Measurements from ENCODE around the gene PABPN1L. TPM values are rescaled to one million over a fixed set of nuclear protein-coding genes. Genes with fewer than 3 reads are reported as not detected.

Gene PABPN1L
- polyA plus RNA-seq, 1 donor, result not detected

DNA sequence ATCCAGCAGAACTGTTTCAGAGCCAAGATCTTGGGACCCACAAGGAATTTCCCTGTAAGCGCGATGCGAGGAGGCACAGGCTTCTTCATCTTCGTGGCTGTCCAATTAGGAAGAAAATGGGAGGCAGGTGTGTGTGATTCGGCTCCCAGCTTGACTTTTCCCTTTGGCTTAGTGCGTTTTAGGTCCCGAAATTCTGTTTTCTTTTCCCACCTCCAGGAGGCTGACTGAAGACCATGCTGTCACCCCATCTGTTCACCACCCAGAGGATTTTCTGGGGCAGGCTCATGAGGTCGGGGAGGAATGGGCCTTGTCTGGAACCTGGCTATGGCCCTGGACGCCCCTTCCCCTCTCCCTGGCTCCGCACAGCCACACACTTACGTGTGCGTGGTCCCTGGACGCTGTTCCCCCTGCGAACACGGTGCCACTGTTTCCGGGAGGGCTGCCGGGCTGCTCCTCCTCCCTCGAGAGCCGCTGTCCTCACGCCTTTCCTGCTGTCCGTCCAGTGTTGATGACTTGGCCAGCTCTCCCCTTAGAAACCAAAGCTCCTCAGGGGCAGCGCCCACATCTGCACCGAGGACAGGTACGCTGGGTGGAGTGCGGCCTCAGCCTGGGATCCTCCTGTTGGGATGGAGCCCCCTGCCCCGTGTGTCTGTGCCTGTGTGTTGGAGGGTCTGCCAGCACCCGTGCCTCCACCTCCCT, 2.7 kb upstream of the PABPN1L start:
- DNase-seq, result no peak

DNA sequence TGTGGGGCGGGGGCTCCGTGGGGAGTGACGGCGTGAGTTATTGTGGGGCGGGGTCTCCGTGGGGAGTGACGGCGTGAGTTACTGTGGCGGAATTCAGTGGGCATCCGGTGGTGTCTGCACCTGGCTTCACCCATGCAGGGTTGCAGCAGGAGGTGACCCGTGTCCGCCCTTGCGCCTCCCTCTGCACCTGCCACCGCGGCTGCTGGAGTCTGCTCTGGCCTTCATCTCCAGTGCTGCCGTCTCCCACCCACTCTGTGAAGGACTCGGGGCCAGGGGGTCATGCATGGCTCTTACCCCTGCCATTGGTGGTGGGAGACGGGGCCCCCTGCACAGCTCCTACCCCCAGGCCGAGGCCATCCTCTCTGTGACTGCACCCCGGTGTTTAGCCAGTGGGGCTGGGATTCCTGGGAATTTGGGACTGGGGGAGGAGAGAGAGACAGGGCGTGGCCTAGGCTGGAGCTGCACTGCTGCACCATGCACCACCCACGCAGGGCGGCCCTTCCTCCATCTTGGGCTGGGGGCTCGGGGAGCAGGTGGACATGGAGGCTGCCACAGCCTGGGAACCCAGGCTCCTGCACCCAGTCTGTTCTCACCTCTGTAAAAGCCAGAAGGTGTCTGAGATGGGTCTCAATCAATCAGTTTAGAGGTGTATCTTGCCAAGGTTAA, 1.3 kb upstream of the PABPN1L start:
- DNase-seq, result no peak

DNA sequence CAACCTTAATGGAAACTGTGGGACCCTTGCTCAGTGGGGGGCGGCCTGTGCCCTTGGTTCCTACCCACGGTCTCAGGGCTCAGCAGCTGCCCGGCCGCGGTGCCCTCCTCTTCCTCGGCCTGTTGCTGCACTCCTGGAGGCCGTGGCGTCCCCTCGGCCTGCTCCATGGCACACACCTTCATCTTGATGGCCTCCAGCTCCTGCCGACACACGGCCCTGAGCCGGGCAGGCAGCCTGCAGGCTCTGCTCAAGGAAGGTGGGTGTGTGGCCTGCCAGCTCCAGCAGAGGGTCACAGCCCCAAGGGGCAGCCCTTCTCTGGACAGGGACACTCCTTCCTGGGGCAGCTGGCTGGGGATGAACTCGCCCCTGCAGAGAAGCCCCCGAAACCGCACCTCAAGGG, 718 bp downstream of the PABPN1L start:
- no peak for DNase-seq

DNA sequence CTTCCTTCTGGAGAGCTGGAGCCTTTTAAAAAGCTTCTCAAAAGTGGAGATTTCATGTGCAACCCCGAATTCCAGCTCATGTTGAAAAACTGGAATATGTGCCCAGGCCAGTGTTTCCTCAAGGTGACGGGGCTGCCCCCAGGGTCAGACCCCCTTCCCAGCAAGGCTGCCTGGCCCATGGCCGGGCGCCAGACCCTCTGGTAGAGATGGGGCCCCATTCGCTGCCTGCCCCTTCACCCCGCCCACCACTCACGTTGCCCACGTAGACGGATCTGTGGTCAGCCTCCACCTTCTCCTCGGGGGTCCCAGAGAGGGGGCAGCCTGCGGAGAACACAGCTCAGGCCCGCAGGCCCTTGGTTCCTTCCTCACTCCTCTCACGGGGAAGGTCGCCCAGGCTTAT, 1.1 kb downstream of the PABPN1L start:
- DNase-seq, result no peak

DNA sequence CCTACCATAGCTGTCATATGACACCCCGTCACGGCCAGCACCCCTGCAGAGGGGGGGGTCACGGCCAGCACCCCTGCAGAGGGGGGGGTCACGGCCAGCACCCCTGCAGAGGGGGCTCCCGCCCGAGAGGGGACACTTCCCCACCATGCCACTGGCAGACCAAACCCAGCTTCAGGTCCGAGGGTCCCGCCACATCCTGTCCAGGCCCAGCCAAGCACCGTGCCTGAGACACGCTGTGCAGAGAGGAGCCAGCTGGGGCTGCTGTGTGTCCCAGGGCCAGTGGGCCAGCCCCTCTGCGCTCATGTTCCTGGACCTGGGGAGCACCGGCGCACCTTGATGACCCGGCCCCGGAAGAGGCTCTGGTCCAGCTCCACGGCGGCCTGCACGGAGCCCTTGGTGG, 1.9 kb downstream of the PABPN1L start:
- DNase-seq, result no peak

DNA sequence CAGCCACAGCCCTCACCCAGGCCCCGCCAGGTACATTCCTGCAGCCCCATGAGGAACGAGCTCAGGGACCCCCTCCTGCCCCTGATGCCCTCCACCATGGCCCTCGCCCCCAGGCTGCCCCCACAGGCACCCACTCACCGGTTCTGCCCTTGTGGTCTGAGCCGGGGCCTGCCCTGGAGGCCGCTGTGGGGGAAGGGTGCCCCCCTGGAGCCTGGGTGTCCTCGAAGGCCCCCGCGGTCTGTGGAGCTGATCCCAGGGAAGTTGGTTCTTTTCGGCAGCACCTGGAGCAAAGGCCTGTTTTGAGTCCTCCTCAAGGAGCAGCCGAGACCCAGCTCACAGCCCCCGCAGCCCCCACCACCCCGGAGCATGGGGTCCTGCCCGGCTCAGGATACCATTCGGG, 2.4 kb downstream of the PABPN1L start:
- DNase-seq, result no peak

DNA sequence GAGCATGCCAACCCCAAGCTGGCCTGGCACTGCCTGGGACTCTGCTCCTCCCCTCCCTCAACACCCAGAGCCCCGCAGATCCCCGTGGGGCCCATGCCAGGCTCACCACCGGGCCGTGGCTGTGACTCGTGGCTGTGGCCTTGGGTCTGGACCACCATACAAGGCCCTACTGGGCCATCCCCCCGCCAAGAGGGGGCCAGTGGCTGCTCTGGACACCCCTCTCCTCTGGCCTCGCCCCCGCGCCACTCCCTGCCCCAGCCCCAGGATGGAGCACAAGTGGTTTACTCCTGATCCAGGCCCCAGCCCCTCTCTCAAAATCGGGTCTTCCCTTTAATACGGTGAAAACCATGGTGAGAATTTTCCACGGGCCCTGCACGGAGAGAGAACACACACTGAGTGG, 3.0 kb downstream of the PABPN1L start:
- DNase-seq, result no peak

DNA sequence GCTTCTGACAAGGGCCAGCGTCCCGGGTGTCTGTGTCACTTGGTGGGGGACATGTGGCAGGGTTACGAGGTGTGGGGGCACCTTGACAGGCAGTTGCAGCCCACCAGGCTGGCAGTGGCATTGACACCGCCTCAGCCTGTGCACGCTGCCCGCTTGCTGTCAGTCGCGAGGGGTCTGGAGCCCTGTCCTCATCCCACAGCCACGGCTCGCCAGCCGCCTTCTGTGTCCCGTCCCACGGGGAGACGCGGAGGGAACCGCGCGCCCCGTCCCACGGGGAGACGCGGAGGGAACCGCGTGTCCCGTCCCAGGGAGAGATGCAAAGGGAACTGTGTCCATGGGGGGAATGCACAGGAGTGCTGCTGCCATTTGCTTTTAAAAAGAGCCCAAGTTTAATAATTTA, 3.5 kb downstream of the PABPN1L start:
- no peak for DNase-seq

DNA sequence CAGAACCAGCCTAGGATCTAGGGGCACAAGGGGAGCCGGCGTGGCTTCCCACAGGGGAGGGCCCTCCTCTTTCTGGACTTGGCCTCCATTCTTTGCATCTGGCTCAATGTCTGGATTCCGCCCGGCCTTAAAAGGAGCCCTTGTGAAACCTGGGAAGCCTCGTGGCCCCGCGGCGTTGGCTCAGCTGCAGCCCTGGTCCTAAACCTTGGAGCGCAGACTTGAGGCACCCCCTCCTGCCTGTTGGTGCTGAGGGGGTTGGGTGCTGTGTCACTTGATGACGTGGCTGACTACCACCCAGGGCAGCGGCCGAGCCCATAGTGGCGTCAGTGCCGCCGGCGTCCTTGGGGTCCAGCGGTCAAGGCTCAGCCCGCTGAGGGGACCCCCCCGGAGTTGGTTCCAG, 5.1 kb downstream of the PABPN1L start:
- DNase-seq, result no peak

DNA sequence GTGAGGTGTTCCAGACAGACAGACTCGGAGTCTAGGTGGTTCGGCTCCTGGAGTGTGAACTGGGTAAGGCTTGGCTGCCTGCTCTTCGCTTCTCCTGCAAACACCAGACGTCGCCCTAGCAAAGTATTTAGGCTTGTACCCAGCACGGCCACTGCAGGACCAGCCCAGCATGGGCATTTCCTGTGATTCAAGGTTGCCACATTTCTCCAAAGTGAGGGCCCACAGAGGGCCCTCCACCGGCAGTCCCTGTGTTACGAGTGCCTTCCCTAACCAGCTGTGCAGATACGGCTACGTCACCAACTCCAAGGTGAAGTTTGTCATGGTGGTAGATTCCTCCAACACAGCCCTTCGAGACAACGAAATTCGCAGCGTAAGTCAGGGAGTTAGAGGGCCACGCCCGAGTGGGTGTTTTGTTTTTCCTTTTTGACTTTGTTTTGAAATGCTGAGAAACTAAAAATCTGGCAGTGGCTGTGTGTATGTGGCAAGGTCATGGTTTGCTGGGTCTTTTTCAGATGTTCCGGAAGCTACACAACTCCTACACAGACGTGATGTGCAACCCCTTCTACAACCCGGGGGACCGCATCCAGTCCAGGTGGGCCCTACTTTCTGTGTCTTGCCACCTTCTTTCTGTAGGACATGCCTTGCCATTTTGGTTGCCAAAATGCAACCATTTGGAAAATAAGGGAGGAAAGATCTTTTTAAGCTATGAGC, 6.9 kb downstream of the PABPN1L start:
- no peak for DNase-seq

DNA sequence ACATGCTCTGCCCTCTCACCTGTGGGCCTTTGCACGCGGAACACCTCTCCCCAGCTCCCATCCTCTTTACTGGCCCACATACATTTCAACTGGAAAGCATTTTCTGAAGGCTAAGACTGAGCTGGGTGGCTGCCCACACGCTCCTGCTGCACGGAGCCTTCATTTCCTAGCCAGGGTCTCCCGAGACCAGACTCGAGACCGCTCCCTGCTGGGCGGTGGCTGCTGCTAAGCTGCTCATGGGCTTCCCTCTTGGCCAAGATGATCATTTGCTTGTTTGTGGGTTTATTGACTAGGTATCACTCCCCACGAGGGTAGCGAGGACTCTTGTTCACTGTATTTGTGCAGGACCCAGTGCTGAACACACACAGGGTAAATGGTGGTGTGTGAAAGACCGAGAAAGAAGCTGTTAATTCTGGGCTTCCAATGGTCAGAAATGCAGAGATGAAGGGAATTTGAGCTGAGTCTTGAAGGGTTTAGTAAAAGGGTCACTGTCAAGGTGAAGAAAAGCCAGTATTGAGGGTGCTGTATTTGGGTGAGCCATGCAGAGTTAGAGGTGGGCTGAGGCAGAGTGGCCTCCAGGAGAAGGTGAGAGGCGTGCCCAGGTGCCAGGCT, 8.6 kb downstream of the PABPN1L start:
- DNase-seq, result peak; percentile 59

DNA sequence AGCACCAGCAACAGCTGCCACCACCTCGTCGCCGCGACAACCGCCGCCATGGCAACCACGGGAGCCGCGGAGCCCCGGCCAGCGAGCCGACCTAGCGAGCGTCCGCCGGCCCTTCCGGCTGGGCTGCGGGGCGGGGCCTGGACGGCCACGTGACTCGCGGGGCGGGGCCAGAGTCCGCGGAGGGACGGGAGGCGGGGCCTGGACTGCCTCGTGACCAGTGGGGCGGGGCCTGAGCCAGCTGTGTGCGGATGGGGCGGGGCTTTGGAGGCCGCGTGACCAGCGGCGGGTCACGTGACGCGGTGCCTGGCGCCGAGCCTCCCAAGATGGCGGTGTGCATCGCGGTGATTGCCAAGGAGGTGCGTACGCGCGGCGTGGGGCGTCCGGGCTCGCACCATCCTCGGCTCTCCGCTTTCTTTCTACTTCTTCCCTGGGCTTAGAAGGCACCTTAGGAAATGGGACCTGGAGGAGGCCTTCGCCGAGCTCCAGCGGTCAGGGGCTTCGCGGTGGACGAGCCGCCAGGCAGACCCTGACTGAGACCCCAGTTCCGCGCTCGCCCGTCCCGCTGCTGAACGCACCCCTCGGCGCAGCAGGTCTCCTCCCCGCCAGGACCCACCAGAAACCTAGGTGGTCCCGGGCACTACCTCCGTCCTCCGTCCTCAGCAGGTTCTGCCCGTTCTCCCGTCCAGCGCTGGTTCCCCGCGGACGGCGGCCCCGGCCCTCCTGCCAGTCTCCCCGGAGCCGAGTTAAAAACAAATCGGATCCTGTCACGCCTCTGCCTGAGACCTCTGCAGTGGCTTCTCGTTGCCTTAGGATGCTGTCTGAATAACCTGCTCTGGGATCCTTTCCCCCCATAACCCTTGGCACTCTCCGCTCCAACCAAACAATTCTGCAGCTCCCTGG, 9.4 kb downstream of the PABPN1L start, which contains the start of the genes GALNS and TRAPPC2L:
Gene GALNS (minus strand): TSS at position 120 of the 900 bp plus-strand sequence. CDS start 70 bp downstream, at position 50.
Gene TRAPPC2L (plus strand): TSS at position 300 of the 900 bp plus-strand sequence. CDS start 24 bp downstream, at position 324.
- peak; percentile 93 for DNase-seq

DNA sequence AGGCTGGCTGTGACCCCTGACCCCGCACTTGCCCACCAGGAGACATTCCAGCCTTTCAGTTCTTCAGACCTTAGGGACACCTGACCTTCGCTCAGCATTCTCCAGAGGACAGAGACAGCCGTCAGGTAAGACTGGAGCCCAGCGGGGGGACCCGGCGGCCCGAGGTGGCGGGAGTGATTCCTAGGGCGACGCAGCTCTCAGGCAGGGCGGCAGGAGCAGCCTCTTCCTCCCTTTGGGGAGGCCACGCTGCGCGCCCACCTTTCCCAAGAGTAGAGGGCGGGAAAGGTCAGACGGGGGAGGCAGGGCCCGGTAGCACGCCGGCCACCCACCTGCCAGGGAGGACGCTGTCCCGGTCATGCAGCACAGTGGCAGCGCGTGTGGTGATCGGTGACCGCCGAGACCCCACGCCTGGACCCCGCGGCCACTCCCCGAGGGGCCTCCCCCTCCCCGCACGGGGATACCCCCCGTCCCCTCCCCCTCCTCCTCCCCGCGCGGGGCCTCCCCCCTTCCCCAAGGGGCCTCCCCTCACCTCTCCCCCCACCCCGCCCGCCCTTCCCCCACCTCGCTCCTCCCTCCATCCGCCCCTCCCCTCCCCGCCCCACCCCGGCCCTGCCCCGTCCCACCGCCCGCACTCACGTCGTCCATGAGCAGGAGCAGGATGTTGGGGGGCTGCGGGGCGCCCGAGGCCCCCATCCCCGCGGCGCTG, 10.2 kb downstream of the PABPN1L start:
- no peak for DNase-seq

DNA sequence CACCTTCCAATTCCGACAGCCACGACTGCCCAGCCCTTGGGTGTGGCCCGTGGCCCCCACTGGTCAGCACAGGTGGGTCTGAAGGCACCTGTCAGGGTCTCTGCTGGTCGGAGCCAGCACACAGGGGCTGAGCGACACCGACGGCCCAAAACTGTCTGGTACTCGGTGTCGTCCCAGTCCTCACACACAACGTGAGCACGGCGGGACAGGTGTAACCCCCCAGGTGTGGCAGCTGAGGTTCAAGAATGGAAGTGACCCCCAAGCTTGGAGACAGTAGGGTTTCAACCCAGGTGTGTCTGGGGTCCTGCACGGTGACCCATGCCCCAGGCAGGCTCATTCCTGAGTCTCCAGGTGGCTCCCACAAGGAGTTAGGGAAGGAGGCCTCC, 10.7 kb downstream of the PABPN1L start:
- no peak for DNase-seq

DNA sequence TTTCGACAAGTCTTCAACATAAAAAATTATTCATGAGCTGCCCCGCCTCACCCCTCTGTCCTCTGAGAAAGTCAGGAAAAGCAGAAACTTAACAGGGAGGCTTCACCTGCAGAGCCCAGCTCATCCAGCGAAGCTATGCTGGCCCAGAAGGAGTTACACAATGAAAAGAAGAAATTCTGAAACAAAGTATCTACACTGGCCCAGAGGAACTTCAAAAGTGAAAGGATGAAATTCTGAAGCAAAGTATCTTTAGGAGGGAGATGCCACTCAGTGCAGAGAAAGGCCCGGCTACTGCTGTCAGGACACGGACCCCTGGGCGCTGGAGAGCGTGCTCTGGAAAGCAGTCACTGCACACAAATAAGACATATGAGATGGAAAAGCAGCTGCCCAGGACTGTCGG, 11.3 kb downstream of the PABPN1L start:
- DNase-seq, result no peak

DNA sequence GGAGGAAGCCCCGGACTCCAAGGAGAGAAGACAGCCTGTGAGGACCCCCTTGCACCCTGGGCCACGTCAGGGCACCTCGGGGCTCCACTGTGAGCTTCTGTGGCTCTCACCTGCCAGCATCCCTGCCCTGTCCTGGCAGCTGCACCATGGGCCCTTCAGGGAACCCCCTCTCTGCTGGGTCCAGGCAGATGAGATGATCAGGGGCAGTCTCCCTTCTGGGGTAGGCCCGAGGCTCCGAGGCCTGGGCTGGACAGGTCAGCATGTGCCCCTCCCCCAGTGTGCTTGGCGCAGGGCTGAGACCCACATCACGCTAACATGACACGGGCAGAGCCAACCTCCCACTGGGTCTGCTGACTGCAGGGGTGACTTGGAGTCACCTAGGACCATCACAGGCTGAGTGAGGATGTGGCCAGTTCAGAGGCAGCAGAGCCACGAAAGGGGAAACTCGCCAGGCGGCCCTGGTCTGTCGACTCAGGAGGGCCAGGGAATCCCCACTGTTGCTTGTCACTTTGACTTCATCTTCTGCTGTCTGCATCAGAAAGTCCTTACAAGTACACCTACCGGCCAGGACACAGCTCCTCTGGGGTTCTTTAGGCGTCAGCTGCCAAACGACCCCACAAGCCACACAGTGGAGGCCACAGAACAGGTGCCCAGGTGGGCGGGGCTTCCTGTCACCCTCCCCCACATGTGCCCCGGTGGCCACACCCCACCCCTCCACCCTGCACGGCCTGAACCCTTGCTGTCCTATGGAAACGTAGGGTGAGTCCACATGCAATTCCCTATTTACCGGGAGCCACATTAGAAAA, 12.0 kb downstream of the PABPN1L start:
- no peak for DNase-seq

DNA sequence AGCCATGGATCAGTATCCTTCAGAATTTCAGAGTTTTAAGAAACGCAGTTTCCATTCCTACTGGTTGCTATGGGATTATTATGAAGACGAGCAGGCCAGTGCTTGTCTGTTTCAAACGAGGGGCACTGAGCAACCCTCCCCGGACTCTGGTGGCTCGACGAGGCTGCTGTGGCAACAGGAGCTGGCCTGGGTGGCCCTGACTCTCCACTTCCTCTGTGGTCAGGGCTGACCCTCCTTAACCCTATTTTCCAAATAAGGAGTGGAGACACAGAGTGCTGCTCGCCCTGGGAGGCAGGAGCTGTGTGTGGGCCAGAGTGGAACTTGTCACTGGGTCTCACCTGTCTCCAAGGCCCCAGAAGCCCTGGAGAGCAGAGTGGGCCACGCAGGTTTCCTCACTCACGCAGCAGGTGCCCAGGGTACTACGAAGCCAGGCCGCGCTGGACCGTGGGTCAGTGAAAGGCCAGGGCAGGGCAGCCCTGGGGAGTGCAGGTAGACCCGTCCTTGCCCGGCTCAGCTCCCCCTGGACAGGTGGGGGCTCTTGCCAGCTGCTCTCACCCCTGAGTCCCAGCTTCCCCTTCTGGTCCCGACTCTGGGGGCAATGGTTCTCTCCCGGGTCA, 13.0 kb downstream of the PABPN1L start:
- DNase-seq, result no peak

DNA sequence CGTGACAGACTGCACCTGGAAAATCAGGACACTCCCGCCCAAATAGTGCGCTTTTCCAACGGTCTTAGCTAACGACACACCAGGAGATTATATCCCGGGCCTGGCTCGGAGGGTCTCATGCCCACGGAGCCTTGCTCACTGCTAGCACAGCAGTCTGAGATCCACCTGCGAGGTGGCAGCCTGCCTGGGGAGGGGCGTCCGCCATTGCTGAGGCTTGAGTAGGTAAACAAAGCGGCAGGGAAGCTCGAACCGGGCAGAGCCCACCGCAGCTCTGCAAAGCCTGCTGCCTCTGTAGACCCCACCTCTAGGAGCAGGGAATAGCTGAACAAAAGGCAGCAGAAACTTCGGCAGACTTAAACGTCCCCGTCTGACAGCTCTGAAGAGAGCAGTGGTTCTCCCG, 14.8 kb downstream of the PABPN1L start:
- DNase-seq, result no peak

DNA sequence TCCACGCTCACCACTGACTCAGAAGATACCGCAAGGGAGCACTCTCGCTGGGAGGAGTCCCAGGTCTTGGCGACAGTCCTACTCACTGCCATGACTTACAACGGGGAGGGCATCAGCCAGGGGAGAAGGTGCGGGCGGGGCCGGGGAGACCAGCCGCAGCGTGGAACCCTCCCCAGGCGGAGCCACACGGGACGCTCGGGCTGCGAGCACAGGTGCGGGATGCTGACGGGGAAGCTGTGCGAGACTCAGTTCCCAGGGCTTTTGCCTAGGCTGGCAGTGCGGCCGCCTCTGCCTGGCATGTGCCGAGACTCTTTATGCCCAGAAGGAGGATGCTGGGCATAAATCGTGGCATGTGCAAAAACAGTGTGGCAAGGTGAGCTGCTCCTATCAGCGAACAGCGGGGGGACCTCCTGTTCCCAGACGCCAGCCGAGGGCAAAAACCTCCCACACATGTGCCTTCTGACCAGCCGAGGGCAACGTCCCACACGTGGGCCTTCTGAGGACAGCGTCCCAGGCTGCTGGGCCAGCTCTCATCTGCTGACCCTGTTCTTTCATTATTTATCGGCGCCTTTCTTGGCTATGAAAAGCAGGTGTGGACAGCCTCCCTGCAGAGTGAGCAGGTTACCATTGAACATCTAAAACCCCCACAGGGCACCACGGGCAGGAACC, 15.8 kb downstream of the PABPN1L start:
- no peak for DNase-seq

Data from left kidney (tissue), 2 donors.